Pons (tissue), 1 donor: Measurements from ENCODE around the gene KCNAB1.

Experiments
- DNase-seq: peaks from one replicate; pipeline ENCODE4 v3.0.0-alpha.2; 2016; ENCODE audit warnings: low spot score

KCNAB1 gene

DNA sequence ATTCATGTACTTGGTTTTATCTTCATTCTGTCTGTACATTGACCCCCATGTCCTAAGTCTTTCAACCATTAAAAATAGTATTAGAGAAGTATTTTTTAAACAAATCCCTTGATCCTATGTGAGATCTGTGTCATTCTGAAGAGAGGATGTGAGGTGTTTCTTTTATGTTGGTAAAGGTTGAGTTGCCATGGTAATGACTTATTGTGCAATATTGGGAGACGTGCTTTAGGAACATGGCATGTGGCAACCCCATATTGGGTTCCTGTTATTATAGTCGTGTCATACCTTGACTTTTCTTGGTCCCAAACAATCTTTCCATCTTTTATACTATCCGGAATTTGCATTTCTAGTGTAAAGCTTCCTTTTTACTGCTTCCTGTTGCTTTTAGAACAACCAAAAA, 203.1 kb downstream of the KCNAB1 start:
- DNase-seq, result no peak

DNA sequence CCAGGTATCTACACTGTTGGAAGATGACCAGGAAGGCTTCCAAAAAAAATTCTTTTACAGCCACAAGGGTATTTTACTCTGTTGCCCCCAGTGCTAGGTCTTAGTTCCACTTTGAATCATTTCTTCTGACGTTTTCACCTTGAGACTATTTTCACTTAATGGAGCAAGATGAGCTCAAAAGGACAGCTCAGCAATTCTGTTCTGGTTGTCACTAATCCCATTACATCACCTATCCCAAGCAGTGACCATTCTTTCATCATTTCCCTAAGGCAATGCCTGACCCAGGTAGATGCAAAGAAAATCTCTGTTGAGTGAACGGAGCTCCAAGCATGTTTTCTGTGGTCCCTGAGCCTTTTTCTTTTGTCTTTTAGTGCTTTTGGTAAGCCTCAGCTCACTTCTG, 210.0 kb downstream of the KCNAB1 start:
- DNase-seq, result no peak

DNA sequence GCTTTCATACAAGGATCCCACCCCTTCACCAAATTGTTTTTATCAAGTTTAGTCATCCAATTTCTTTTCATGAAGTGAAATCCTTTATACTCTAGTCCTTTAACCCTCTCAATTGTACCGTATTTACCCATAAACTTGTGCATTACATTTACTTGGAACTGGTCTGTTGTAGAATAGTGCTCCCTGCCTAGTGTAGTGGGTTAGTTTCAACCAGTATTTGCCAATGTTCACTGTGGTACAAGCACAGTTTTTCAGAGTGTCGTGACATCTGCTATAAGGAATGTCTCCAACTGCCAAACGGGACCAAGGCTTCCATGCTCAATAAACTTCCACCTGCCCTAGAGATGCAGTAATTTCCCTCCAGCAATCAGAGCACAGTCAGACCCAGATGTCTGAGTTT, 211.9 kb downstream of the KCNAB1 start:
- DNase-seq, result no peak

DNA sequence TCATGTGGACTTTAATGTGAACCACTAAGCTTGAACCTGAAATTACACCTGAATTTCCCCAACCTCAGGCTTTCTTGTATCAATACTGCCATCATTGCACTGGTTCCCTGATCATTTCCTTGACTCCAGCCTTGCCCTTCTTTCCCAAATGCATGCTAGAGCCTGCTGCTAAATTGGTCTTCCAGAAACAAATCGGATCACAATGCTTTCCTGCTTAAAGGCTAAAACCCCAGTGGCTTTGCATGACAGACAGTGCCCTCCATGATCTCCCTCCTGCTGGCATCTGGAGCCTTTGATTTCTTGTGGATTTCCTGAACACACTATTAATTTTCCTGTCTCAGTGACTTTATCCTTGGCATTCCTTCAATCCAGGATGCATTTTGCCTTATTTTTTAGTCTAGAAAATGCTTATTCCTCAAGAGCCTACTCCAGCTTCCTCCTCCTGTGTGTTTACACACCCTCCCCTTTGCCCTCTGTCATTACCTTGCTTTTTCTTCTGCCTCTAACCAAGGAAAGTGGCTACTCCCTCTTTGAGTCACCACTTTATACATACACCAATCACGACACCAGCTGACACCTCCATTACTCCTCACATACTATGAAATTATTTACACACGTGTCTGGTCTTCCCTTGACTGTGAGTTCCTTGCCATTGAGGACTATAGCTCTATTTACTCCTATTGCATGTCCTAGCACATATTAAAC, 214.6 kb downstream of the KCNAB1 start:
- DNase-seq, result no peak

DNA sequence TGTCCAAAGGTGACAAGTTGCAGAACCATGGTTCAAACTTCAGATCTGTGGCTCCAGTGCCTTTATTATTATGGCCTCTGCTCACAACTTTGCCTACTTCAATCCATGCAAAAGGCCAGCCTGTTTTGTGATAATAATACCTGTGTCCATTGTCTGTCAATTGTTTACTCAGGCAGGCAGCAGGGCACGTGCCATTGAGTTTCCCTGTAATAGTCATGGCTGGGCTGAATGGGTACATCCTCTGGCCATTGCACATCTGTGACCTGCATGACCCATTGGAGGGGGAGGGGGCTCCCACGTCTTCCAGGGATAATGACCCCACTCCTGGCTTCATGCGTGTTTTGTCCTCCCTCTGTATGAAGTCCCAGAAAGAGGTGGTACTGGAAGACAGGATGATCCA, 219.1 kb downstream of the KCNAB1 start:
- no peak for DNase-seq

DNA sequence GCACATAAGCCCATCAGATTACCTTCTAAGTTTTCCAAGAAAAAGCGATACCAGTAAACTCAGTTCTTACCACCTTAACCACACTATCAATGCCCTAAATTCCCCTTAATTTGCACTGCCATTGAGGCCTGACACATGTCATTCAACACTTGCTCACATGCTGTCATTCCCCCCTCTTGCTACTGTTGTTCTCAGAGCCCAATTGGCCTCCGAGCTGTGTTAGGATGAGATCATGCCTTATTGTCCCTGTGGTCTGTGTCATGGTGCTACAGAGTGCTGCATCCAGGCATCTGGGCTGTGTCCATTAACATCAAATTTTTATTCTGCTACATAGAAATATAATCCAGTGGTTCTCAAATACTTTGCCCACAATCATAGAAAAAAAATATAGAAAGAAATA, 221.0 kb downstream of the KCNAB1 start:
- peak; percentile 9 for DNase-seq

DNA sequence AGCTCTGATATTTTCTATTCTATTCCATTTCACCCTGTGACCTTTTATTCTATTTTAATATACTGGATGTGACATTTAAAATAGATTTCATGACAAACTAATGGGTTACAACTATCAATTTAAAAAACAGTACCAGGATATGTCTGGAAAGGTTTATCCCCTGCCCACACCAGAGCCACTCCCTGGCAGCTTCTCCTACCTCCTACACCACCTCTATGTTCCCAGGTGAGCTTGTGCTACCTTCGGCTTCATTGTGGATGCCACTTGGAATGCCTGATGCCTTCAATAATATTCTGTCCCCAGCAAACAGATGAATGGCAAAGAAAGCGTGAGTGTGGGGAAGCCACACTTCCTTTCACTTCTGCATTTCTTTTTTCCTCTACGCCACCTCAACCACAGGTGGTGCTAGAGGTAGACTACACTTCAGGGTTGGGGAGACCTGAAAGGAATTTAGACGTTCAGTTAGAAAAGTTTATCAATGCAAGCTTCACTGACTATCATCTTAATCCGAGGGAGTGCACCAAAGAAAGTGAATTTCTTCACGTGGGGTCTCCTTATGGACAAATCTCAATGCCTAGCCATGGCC, 221.5 kb downstream of the KCNAB1 start:
- DNase-seq, result no peak

DNA sequence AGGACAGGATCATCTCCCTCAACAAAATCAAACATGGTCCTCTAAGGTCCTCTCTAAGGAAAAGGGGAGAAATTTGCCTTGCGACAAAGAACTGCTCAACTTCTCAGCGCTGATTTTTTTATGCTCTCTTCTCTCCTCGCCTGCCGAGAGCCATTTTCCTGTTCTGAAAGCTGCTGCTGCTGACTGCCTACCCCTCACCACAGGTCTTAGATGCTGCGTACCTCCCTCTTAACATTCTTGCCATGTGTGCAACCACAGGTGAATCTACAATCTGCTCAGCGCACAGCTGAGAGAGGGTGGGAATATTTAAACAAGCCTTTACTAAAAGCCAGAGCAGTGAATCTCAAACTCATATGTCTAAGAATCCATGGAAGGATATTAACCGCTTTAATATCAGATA, 223.8 kb downstream of the KCNAB1 start:
- no peak for DNase-seq

DNA sequence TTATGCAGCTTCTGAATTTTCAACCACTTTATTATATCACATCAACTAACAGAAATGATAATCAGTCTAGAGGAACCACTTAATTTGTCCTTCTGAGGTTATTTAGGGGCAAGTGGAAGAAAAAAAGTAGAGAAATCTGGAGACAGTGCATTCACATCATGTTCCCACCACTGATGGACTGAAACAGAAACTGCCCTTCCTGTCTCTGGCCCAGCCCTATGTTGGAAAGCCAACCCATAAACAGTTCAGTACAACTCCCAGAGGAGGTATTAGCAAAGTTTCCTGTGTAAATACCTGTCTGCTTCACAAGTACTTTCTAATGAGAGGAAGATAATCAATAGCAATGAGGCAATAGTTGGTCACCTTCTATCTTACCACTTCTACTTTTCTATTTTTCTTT, 228.7 kb downstream of the KCNAB1 start:
- DNase-seq, result no peak

DNA sequence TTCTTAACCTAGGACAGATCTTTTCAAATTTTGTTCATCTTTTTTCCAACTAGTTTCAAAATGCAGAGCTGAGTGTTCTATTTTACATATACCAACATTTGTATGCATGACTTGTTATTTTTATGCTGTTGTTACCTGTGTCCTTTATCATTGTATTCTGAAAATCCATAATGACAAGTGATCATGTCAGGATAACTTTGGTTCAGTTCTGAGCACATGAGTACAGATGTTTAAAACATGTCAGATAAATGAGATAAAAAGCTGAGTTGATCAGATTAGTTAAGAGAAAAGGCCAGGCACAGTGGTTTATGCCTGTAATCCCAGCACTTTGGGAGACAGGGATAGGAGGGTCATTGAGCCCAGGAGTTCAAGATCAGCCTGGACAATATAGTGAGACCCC, 229.6 kb downstream of the KCNAB1 start:
- no peak for DNase-seq

DNA sequence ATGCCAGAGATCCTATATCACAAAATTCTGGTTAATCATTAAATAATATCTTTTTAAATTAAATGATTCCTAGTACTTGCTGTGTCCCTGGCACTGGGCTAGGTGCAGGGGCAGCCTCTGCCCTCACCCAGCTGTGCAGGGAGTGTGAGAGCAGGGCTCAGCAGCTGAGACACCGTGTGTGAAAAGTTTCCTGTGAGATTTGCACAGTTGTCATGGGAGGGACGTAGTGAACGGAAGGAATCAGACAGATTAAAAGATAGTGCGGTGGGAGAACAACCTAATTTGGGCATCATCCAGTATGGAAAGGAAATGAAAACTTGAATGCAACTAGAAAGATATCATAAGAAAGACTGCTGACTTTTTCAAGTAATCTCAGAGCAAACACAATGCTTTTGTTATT, 230.4 kb downstream of the KCNAB1 start:
- DNase-seq, result no peak

DNA sequence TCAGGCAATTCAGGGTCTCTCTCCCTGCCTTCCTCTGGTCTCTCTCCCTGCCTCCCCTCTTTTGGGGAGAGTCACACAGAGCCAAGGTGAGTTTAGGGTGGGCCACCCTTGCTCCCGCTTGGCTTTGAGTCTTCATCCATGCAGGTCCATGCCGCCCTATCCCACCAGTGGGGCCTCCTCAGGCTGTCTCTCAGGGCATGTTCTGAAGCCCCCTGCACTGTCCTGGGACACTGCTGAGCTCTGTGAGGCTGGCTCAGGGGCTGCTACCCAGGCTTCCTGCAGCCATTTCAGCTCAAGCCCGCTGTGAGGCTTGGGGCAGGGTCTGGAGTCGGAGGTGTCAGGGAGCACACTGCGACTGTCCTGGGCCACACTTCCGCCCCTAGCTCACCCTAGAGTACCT, 231.4 kb downstream of the KCNAB1 start:
- no peak for DNase-seq

DNA sequence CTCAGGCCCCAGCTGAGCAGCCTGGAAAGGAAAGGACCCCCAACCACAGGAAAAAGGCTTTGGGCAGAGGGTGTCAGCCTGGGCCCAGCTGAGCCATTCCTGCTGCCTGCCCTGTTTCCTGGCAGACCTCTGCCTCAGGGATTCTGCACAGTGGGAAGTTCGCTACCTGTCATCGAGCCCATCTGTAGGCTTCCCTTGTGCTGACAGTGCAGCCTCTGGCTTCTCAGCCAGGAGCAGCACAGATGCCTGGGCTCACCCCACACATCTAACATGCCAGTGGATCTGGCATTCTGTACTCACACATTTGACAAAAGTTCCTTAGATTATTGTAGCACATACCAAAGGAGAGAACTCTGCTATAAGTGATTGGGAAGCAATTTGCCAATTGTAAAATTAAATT, 232.3 kb downstream of the KCNAB1 start:
- no peak for DNase-seq

DNA sequence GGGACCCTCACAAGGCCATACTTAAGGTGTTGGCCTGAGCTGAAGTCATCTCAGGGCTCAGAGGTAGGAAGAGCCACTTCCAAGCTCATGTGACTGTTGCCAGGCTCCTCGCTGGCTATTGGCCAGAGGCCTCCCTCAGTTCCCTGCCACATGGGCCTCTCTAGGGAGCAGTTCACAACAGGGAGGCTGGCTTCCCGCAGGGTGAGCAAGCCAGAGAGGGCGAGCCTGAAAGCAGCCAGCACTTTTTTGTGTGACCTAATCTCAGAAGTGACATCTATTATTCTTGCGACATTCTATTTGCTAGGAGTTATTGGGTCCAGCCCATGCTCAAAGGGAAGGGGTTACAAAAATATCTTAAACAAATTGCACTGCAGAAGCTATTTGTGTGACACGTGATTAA, 233.2 kb downstream of the KCNAB1 start:
- no peak for DNase-seq

DNA sequence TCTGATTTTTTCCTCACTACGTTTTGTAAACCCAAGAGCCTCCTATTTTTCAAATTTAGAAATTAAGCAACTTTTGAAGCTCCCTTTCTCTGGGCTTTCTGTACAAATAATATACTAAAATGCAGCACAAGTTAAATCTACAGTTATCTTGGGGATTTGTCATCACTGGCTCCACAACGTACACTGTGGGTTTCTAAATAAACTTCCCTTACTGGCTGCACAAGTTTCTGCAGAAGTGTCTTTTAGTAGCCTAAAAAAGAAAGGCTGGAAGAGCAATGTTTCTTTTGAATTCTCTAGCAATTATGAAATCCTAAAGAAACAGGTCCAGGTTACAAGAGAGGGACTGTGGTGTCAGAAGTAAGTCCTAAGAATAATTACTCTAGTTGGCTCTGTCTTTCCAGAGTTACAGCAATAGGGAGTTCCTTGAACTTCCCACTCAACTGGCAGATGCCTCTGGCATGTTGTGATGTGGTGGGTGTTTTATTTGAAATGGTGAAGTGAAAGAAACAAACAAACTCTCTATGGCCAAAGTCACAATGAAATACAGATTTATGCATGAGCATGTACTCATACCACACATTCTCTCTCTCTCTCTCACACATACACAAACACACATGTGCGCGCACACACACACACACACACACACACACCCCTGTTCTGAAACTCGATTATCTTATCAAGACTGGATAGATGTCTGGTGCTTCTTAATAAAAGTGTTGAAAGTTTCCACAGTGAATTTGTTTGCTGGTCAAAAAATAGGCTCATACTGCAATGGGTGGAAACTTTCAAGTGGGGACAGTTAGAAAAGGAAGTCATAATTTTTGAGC, 236.4 kb downstream of the KCNAB1 start:
- DNase-seq, result no peak

DNA sequence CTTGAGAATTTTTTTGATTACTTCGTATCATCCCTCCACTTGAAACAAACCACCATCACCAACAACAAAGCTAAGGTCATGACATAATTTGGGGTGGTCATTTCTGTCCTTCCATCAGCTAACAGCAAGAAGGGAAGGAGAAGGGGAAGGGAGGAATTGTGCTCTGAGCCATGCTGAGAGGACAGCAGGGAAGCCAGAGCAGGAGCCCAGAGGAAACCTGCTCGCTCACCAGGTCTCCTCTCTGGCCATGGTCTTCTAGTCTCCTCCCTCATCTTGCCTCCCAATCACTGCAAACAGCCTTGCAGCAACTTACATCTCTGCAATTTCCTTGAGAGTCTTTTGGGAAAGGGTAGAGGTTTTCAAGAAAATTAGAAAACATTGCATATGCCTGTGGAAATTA, 237.9 kb downstream of the KCNAB1 start:
- DNase-seq, result no peak

DNA sequence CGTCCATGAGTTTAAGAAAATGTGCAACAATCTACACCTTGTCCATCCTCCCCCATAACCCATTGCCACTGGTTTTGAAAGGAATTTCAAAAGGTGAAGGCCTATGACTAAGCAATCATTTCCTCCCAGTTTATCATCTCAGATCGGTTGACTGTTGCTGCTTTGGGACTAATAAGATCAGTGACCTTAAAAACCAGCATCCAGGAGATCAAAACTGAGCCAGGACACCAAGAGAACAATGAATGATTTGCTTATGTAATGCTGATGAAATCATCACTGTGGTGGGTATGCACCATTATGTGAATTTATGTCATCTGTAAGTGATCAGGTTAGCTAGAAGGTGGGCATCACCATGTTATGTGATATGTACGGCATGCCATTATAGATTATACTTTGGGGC, 239.0 kb downstream of the KCNAB1 start:
- no peak for DNase-seq

DNA sequence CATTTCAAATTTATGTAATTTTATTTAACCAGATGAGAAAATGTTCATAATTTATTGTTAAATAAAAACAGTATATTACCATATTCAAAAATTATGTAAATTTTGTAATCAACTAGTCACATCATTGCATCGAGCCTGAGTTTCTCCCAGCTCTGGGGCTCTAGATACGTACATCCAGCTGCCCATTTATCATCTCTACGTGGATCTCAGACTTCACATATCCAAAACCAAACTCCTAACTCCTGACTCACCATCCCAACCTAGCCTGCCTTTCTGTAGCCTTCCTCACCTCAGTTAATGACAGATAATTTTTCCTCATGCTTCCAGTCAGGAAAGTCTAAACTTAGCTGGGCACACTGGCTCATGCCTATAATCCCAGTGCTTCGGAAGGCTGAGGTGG, 239.7 kb downstream of the KCNAB1 start:
- DNase-seq, result no peak

DNA sequence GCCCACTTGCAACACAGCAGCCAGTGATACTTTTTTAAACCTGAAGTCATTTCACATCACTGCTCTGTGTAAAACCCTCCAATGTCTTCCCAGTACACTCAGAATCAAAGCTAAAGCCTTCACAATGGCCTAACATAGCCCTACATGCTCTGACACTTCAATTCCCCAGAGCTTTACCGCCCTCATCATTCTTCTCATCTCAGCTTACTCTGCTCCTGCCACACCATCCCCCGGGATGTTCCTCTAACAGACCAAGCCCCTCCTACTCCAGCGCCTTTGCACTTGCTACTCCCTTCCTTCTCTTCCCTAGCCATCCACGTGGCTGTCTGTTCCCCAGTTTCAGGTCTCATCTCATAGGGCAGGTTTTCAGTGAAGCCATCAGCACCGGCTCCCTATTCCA, 240.6 kb downstream of the KCNAB1 start:
- no peak for DNase-seq

DNA sequence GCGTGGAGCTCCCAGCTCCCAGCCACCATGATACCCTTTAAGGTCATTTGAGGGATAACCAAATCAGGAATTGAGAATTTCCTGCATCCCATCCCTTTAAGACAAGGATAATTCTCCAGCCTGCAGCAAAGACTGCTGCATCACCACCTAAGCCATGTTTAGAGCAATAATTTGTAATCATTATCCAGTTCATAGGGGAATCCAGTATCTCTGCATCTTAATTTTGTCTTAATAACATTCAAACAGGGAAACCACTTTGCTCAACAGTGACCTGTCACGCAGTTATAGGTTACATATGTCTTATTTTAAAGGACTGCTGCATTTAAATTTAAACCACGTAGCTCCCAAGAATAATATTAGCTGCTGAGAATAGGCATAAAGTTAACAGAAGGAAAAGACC, 246.2 kb downstream of the KCNAB1 start:
- DNase-seq, result no peak

DNA sequence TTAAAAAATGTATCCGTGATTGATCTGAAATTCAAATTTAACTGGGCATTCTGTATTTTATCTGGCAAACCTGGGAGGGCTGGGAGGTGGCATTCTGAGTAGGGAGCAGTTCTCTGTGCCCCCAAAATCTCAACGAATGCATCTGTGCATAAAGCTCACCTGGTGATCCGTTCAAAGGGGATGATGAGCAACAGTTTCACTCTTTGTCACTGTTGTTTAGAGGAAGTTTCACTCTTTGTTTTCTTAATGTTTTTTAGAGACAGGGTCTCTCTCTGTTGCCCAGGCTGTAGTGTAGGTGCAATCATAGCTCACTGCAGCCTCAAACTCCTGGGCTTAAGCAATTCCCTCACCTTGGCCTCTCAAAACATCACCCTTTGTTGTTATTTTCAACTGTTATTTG, 247.8 kb downstream of the KCNAB1 start:
- no peak for DNase-seq

DNA sequence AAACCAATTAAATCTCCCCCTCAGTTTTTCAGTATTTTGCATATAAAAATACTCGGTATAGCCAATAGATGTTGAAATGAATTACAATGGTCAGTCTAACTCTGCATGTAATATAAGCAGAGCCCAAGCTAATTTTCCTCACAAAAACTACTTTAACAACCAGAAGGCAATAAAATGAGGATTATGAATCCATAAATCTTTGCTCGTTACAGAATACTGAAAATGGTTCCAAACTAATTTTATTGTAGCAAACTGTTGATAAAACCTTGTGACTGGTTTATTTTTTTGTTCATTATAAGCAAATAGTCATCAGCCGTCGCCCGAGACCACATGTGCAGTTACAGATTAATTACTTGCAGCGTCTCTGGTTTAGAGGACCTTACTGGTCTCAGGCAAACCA, 251.3 kb downstream of the KCNAB1 start:
- DNase-seq, result no peak

DNA sequence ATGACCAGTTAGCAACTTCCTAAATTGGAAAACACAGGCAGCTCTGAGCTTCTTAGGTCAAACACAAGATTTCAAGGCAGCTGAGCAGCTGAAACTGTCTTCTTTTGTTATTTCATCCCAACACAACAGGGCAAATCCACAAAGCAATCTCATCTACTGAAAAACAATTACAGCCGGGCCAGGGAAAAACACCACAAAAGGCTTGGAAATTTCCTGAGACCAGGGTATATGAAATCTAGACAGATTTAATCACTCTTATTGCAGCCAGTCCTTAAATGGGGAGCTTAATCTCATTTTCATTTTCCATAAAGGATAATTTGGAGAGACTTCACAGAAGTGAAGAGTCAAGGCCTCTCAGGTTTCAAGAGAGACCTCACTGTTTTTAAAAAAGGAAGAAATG, 252.7 kb downstream of the KCNAB1 start:
- peak; percentile 26 for DNase-seq
